Mononuclear cell (primary cell): ENCODE results near the gene MBD2. TPM values are rescaled to one million over a fixed set of nuclear protein-coding genes. Genes with fewer than 3 reads are reported as not detected.

ENCODE experiments used
- H3K27me3 ChIP-seq: 2 replicates; pipeline ENCODE4 v1.6.0; 2011; ENCODE audit warnings: low read length, control low read depth; ENCODE audit not compliant: insufficient read depth
- H3K4me1 ChIP-seq: 2 replicates; pipeline ENCODE4 v1.5.1; 2011; ENCODE audit warnings: mild to moderate bottlenecking, low read length, control low read depth; ENCODE audit not compliant: insufficient read depth
- H3K4me3 ChIP-seq: 2 replicates; pipeline ENCODE4 v1.5.1; 2011; ENCODE audit warnings: mild to moderate bottlenecking, low read length, moderate library complexity
- H3K9me3 ChIP-seq: 2 replicates; pipeline ENCODE4 v1.5.1; 2011; ENCODE audit warnings: low read depth, mild to moderate bottlenecking, control low read depth, low read length
- total RNA-seq: library from RNA; depleted of rRNA; stranded (reverse); fragments of >200 nt; gene quantifications from one replicate; pipeline ENCODE4 v1.2.3, GENCODE V29; 2012

The MBD2 gene
- total RNA-seq, 1 donor: 51.3 TPM

GRCh38 chr18:54192900-54193299 lies 31.6 kb downstream of the MBD2 start:
- Histone ChIP-seq H3K4me1 (no peaks in the 10 kb centered on the region), H3K27me3 (no peaks in the 10 kb centered on the region), H3K4me3 (no peak overlapping the region), H3K9me3 (no peaks in the 10 kb centered on the region)

- Histone ChIP-seq H3K9me3 (no peaks in the 10 kb centered on the region), H3K4me3 (no peak overlapping the region), H3K27me3 (no peaks in the 10 kb centered on the region), H3K4me1 (no peaks in the 10 kb centered on the region)
These were observed 32.1 kb downstream of the MBD2 start for GRCh38 chr18:54192415-54192814.

- no peaks in the 10 kb centered on the region for H3K9me3 ChIP-seq
These were observed 33.1 kb downstream of the MBD2 start for GRCh38 chr18:54191352-54191751.

GRCh38 chr18:54187372-54187771 lies 37.1 kb downstream of the MBD2 start:
- Histone ChIP-seq H3K4me1 (no peaks in the 10 kb centered on the region), H3K4me3 (no peak overlapping the region), H3K27me3 (no peaks in the 10 kb centered on the region), H3K9me3 (no peaks in the 10 kb centered on the region)

More at GRCh38 chr18:54191352-54191751, 33.1 kb downstream of the MBD2 start:
- no peaks in the 10 kb centered on the region for H3K27me3 ChIP-seq
- no peak overlapping the region for H3K4me3 ChIP-seq
- H3K4me1 ChIP-seq: no peaks in the 10 kb centered on the region

GRCh38 chr18:54184836-54185235 lies 39.6 kb downstream of the MBD2 start:
- H3K4me1 ChIP-seq: no peaks in the 10 kb centered on the region
- H3K27me3 ChIP-seq: no peaks in the 10 kb centered on the region

GRCh38 chr18:54183390-54183789 lies 41.1 kb downstream of the MBD2 start:
- Histone ChIP-seq H3K9me3 (no peaks in the 10 kb centered on the region), H3K4me1 (no peaks in the 10 kb centered on the region), H3K27me3 (no peaks in the 10 kb centered on the region), H3K4me3 (no peak overlapping the region)

More at GRCh38 chr18:54184836-54185235, 39.6 kb downstream of the MBD2 start:
- no peaks in the 10 kb centered on the region for H3K9me3 ChIP-seq
- no peak overlapping the region for H3K4me3 ChIP-seq

GRCh38 chr18:54181856-54182602 lies 42.4 kb downstream of the MBD2 start:
- H3K9me3 ChIP-seq: no peaks in the 10 kb centered on the region

GRCh38 chr18:54173980-54174630 lies 50.4 kb downstream of the MBD2 start:
- Histone ChIP-seq H3K27me3 (no peaks in the 10 kb centered on the region), H3K4me3 (no peak overlapping the region), H3K4me1 (no peaks in the 10 kb centered on the region), H3K9me3 (no peaks in the 10 kb centered on the region)

More at GRCh38 chr18:54181856-54182602, 42.4 kb downstream of the MBD2 start:
- Histone ChIP-seq H3K27me3 (no peaks in the 10 kb centered on the region), H3K4me3 (no peak overlapping the region), H3K4me1 (no peaks in the 10 kb centered on the region)

GRCh38 chr18:54173250-54173649 lies 51.2 kb downstream of the MBD2 start:
- Histone ChIP-seq H3K4me1 (no peaks in the 10 kb centered on the region), H3K27me3 (no peaks in the 10 kb centered on the region), H3K4me3 (no peak overlapping the region), H3K9me3 (no peaks in the 10 kb centered on the region)

- Histone ChIP-seq H3K4me3 (no peak overlapping the region), H3K27me3 (no peaks in the 10 kb centered on the region), H3K9me3 (no peaks in the 10 kb centered on the region), H3K4me1 (no peaks in the 10 kb centered on the region)
These were observed 54.8 kb downstream of the MBD2 start for GRCh38 chr18:54169431-54170403.

- H3K4me1 ChIP-seq: no peaks in the 10 kb centered on the region
- no peak overlapping the region for H3K4me3 ChIP-seq
- H3K27me3 ChIP-seq: no peaks in the 10 kb centered on the region
These were observed 59.0 kb downstream of the MBD2 start for GRCh38 chr18:54165450-54165849.

GRCh38 chr18:54163453-54163852 lies 61.0 kb downstream of the MBD2 start:
- no peaks in the 10 kb centered on the region for H3K27me3 ChIP-seq

More at GRCh38 chr18:54165450-54165849, 59.0 kb downstream of the MBD2 start:
- H3K9me3 ChIP-seq: no peaks in the 10 kb centered on the region

GRCh38 chr18:54162431-54162830 lies 62.0 kb downstream of the MBD2 start:
- Histone ChIP-seq H3K27me3 (no peaks in the 10 kb centered on the region), H3K4me1 (no peaks in the 10 kb centered on the region), H3K9me3 (no peaks in the 10 kb centered on the region), H3K4me3 (no peak overlapping the region)

More at GRCh38 chr18:54163453-54163852, 61.0 kb downstream of the MBD2 start:
- no peak overlapping the region for H3K4me3 ChIP-seq
- no peaks in the 10 kb centered on the region for H3K4me1 ChIP-seq
- no peaks in the 10 kb centered on the region for H3K9me3 ChIP-seq

- Histone ChIP-seq H3K4me1 (no peaks in the 10 kb centered on the region), H3K27me3 (no peaks in the 10 kb centered on the region), H3K4me3 (no peak overlapping the region), H3K9me3 (no peaks in the 10 kb centered on the region)
These were observed 63.2 kb downstream of the MBD2 start for GRCh38 chr18:54161267-54161666.

GRCh38 chr18:54159906-54160305 lies 64.6 kb downstream of the MBD2 start:
- Histone ChIP-seq H3K4me1 (no peaks in the 10 kb centered on the region), H3K4me3 (no peak overlapping the region), H3K9me3 (no peaks in the 10 kb centered on the region), H3K27me3 (no peaks in the 10 kb centered on the region)
